Non-pigmented ciliary epithelial cell (primary cell): ENCODE measurements around the gene SLC22A5.

ENCODE experiments used
- DNase-seq: peaks from one replicate; pipeline ENCODE4 v3.0.0-alpha.2; 2010; ENCODE audit warnings: low read depth

SLC22A5 gene

GRCh38 chr5:132365213-132365612 lies 4.3 kb upstream of the SLC22A5 start:
- DNase-seq = peak; percentile 86

GRCh38 chr5:132368186-132368585 lies 1.3 kb upstream of the SLC22A5 start:
- DNase-seq = no peak

GRCh38 chr5:132369007-132369473 lies 470 bp upstream of the SLC22A5 start:
- no peak for DNase-seq

- DNase-seq = no peak
Measured at GRCh38 chr5:132370181-132370970, 866 bp downstream of the SLC22A5 start.

GRCh38 chr5:132370971-132371602 lies 1.6 kb downstream of the SLC22A5 start:
- DNase-seq = no peak

- no peak for DNase-seq
Measured at GRCh38 chr5:132371603-132371994, 2.1 kb downstream of the SLC22A5 start.

GRCh38 chr5:132372127-132372526 lies 2.6 kb downstream of the SLC22A5 start:
- no peak for DNase-seq

- no peak for DNase-seq
Measured at GRCh38 chr5:132372542-132372941, 3.0 kb downstream of the SLC22A5 start.

GRCh38 chr5:132375957-132376356 lies 6.4 kb downstream of the SLC22A5 start:
- no peak for DNase-seq

- DNase-seq = no peak
Measured at GRCh38 chr5:132376694-132377641, 7.5 kb downstream of the SLC22A5 start.

- no peak for DNase-seq
Measured at GRCh38 chr5:132377738-132378137, 8.2 kb downstream of the SLC22A5 start.

GRCh38 chr5:132378580-132378979 lies 9.1 kb downstream of the SLC22A5 start:
- no peak for DNase-seq

- no peak for DNase-seq
Measured at GRCh38 chr5:132380047-132380446, 10.5 kb downstream of the SLC22A5 start.

GRCh38 chr5:132380741-132381140 lies 11.2 kb downstream of the SLC22A5 start:
- DNase-seq = no peak

- no peak for DNase-seq
Measured at GRCh38 chr5:132381614-132382013, 12.1 kb downstream of the SLC22A5 start.

- no peak for DNase-seq
Measured at GRCh38 chr5:132383261-132383660, 13.8 kb downstream of the SLC22A5 start.

- DNase-seq = no peak
Measured at GRCh38 chr5:132383984-132384383, 14.5 kb downstream of the SLC22A5 start.

- DNase-seq = no peak
Measured at GRCh38 chr5:132384506-132385050, 15.1 kb downstream of the SLC22A5 start.

GRCh38 chr5:132385326-132386105 lies 16.0 kb downstream of the SLC22A5 start:
- DNase-seq = no peak

GRCh38 chr5:132386644-132387286 lies 17.3 kb downstream of the SLC22A5 start:
- DNase-seq = no peak

- peak; percentile 93 for DNase-seq
Measured at GRCh38 chr5:132387640-132388117, 18.2 kb downstream of the SLC22A5 start.
